Retina (tissue), 1 donor: ENCODE results near the gene SPIN4.
"Not testable (repeated sequence)": the region's sequence is repeated elsewhere in the genome, so short reads cannot be mapped to it uniquely, and the experiment has no call there.

ENCODE experiments used
- DNase-seq: peaks from one replicate; pipeline ENCODE4 v3.0.0-alpha.2; 2016

Gene SPIN4

GRCh38 chrX:63350941-63351616 is at the start of gene SPIN4:
Gene SPIN4 (minus strand): TSS chrX:63351332. CDS start chrX:63350819, 513 bp downstream.
- DNase-seq = peak; percentile 87

GRCh38 chrX:63400340-63400739 is 49.2 kb upstream of the SPIN4 start:
- no peak for DNase-seq

- no peak for DNase-seq
These were observed 43.7 kb upstream of the SPIN4 start for GRCh38 chrX:63394872-63395271.

GRCh38 chrX:63393094-63393493 is 42.0 kb upstream of the SPIN4 start:
- DNase-seq = not testable (repeated sequence)

GRCh38 chrX:63387411-63387810 is 36.3 kb upstream of the SPIN4 start:
- DNase-seq = no peak

GRCh38 chrX:63384263-63384662 is 33.1 kb upstream of the SPIN4 start:
- not testable (repeated sequence) for DNase-seq

- not testable (repeated sequence) for DNase-seq
These were observed 21.9 kb upstream of the SPIN4 start for GRCh38 chrX:63373012-63373411.

GRCh38 chrX:63367699-63368098 is 16.6 kb upstream of the SPIN4 start:
- DNase-seq = not testable (repeated sequence)

- DNase-seq = no peak
These were observed 12.7 kb upstream of the SPIN4 start for GRCh38 chrX:63363788-63364187.

- DNase-seq = no peak
These were observed 10.4 kb upstream of the SPIN4 start for GRCh38 chrX:63361494-63361893.

- DNase-seq = no peak
These were observed 3.4 kb upstream of the SPIN4 start for GRCh38 chrX:63354484-63354883.

GRCh38 chrX:63350465-63350877 is 661 bp downstream of the SPIN4 start:
- peak; percentile 62 for DNase-seq

GRCh38 chrX:63349307-63349706 is 1.8 kb downstream of the SPIN4 start:
- peak; percentile 3 for DNase-seq

GRCh38 chrX:63330681-63331080 is 20.5 kb downstream of the SPIN4 start:
- no peak for DNase-seq

GRCh38 chrX:63327788-63328187 is 23.3 kb downstream of the SPIN4 start:
- no peak for DNase-seq

- no peak for DNase-seq
These were observed 51.5 kb downstream of the SPIN4 start for GRCh38 chrX:63299596-63299995.
